HG02884 (cell line): ENCODE data around the gene NUCB2.

Source experiments
- ATAC-seq: cut with Tn5 transposase; IDR thresholded peaks from one replicate; pipeline ENCODE4 v1.9.1; 2021; ENCODE audit warnings: mild to moderate bottlenecking, moderate library complexity; ENCODE audit not compliant: unreplicated experiment

The NUCB2 gene

DNA sequence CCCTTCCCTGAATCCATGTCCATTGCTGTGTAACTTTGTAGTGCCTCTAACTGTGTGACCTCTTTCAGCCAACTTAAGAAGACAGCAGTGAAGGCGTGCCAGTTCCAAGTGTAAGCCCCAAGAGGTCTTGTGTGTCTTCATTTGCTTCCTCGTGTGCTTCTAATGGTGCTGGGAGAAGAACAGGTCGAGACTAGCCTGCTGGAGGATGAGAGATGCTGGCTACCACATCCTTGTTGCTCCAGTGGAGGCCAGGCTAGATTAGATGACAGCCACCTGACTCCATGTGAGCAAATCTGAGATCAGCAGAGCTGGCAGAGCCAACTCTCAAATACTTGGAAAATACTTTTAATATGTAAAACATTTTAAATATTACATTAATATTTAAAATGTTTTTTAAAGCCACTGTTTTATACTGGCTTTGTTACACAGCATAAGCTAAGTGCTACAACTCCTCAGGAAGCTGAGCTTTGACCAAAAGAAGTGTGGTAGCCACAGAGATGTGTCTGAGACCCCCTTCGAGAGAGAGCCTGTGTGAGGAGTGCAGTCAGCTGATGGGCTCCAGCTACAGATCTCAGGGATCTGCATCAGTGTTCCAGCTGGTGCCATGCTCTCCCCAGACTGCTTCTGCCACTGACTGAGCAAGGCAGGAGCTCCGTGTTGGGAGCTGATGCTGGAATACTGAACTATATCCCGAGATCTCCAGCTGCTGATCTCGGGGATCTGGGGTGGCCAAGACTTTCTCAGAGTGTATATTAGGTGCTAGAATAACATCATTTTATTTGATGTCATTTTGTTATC is 103.0 kb downstream of the NUCB2 start:
- no peak for ATAC-seq

DNA sequence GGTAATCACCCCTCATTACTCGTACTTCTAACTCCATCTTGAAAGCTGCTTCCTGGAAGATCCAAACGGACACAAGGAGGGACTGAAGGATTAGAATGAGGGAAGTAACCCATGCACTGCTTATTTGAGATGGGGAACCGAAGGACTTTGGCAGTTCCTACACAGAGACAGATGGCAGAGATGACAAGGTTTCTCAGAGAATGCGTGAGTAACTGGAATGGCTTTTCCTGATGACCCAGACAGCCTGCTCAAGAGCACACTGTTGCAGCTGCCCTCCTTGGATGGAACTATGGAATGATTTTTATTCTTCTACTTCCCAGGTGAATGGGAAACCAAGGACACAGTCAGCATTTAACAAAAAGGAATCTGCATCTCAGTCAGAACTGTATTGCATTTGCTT is 104.6 kb downstream of the NUCB2 start:
- ATAC-seq, result no peak
